Fibroblast of lung (primary cell): ENCODE data around the gene MYO3B. TPM values are rescaled to one million over a fixed set of nuclear protein-coding genes. Genes with fewer than 3 reads are reported as not detected.
"Not testable (repeated sequence)": the region's sequence is repeated elsewhere in the genome, so short reads cannot be mapped to it uniquely, and the experiment has no call there.

Experiments used
- DNase-seq, 2 donors: peaks; one replicate each; pipeline versions ENCODE4 v3.0.0 to v3.0.0-alpha.2; 2010; ENCODE audit warnings: low read depth in 2 of 2
- H2AFZ ChIP-seq: 2 replicates; pipeline ENCODE4 v1.5.1; 2012; ENCODE audit warnings: low read length, control low read depth, inconsistent platforms
- H3K27ac ChIP-seq: 2 replicates; pipeline ENCODE4 v1.5.1; 2011; ENCODE audit warnings: low read length, control low read depth; ENCODE audit not compliant: insufficient read depth
- H3K27me3 ChIP-seq: 2 replicates; pipeline ENCODE4 v1.5.1; 2011; ENCODE audit warnings: mild to moderate bottlenecking, low read length; ENCODE audit not compliant: control insufficient read depth, insufficient read depth
- H3K36me3 ChIP-seq: 2 replicates; pipeline ENCODE4 v1.5.1; 2011; ENCODE audit warnings: low read length; ENCODE audit not compliant: control insufficient read depth, insufficient read depth
- H3K4me1 ChIP-seq: 2 replicates; pipeline ENCODE4 v1.5.1; 2011; ENCODE audit warnings: low read length; ENCODE audit not compliant: control insufficient read depth, insufficient read depth; ENCODE audit errors: extremely low read depth
- H3K4me2 ChIP-seq: 2 replicates; pipeline ENCODE4 v1.5.1; 2011; ENCODE audit warnings: low read length, control low read depth; ENCODE audit not compliant: insufficient read depth; ENCODE audit errors: extremely low read depth
- H3K4me3 ChIP-seq, 4 experiments: fragments of 200-600 bp in 1 of 4; sonication (generic) in 1 of 4; replicated peaks in 1 of 4; 2 replicates each; pipeline ENCODE4 v1.5.1; 2011 to 2016; ENCODE audit warnings: low read length in 4 of 4, low read depth in 3 of 4, mild to moderate bottlenecking in 3 of 4, control low read depth in 2 of 4, inconsistent platforms in 1 of 4, mixed read lengths in 1 of 4; ENCODE audit not compliant: insufficient read depth in 1 of 4; ENCODE audit errors: control extremely low read depth in 1 of 4
- H3K79me2 ChIP-seq: 2 replicates; pipeline ENCODE4 v1.5.1; 2012; ENCODE audit warnings: mild to moderate bottlenecking, low read length, inconsistent platforms; ENCODE audit not compliant: control insufficient read depth, insufficient read depth
- H3K9ac ChIP-seq: 2 replicates; pipeline ENCODE4 v1.5.1; 2011; ENCODE audit warnings: mild to moderate bottlenecking, low read length, control low read depth; ENCODE audit not compliant: insufficient read depth
- H3K9me3 ChIP-seq: 2 replicates; pipeline ENCODE4 v1.5.1; 2012; ENCODE audit warnings: low read depth, low read length; ENCODE audit not compliant: control insufficient read depth, insufficient read depth
- H4K20me1 ChIP-seq: 2 replicates; pipeline ENCODE4 v1.5.1; 2011; ENCODE audit warnings: low read length; ENCODE audit not compliant: control insufficient read depth, insufficient read depth; ENCODE audit errors: extremely low read depth
- EZH2 ChIP-seq: IDR thresholded peaks from 2 replicates; pipeline ENCODE4 v1.5.1; 2012; ENCODE audit warnings: low read length, control low read depth, mild to moderate bottlenecking; ENCODE audit errors: missing control alignments
- polyA plus RNA-seq, 2 donors: library from polyadenylated mRNA; depleted of rRNA in 1 of 2; stranded (reverse) in 1 of 2; unstranded in 1 of 2; fragments of >200 nt; gene quantifications; 2 replicates each; pipeline ENCODE4 v1.2.1, GENCODE V29; 2011 to 2012; ENCODE audit warnings: missing spikeins in 1 of 2
- total RNA-seq: library from RNA; depleted of rRNA; stranded (reverse); fragments of >200 nt; gene quantifications from 2 replicates; pipeline ENCODE4 v1.2.1, GENCODE V29; 2014
- TF ChIP-seq, protein P1 (sequence below), 2 donors: IDR thresholded peaks in 1 of 2; conservative IDR thresholded peaks in 1 of 2; 1 replicate in 1 of 2; 2 replicates in 1 of 2; pipeline ENCODE4 v1.5.1; 2011 to 2012; ENCODE audit warnings: low read length in 2 of 2, control low read depth in 1 of 2, inconsistent platforms in 1 of 2, low read depth in 1 of 2, mild to moderate bottlenecking in 1 of 2

MYO3B gene
- total and polyA plus RNA-seq, 2 donors (not counting 1 experiment from before 2014, with no cell fraction given), result 0.06 to 0.50 TPM

DNA sequence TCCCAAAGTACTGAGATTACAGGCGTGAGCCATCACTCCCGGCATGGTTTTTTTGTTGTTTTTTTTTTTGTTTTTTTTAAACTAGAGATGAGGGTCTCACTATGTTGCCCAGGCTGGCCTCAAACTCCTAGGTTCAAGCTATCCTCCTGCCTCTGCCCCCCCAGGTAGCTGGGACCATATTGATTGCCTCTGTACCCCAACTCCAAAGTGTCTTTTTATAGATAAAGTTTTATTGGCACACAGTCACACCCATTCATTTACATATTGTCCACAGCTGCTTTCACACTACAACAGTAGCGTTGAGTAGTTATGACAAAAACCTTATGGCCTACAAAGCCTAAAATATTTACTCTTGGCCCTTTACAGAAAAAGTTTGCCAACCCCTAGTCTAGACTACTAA is 492.0 kb downstream of the MYO3B start:
- Histone ChIP-seq H2AFZ (no peak overlapping the region), H3K27ac (no peak overlapping the region), H3K36me3 (no peaks in the 10 kb centered on the region), H3K4me1 (no peaks in the 10 kb centered on the region), H3K9me3 (no peaks in the 10 kb centered on the region), H3K9ac (no peak overlapping the region), H3K4me3 (no peak overlapping the region), H4K20me1 (no peaks in the 10 kb centered on the region), H3K79me2 (no peaks in the 10 kb centered on the region), H3K27me3 (no peaks in the 10 kb centered on the region), H3K4me2 (no peak overlapping the region)
- DNase-seq, result no peak
- TF ChIP-seq, protein P1, sequence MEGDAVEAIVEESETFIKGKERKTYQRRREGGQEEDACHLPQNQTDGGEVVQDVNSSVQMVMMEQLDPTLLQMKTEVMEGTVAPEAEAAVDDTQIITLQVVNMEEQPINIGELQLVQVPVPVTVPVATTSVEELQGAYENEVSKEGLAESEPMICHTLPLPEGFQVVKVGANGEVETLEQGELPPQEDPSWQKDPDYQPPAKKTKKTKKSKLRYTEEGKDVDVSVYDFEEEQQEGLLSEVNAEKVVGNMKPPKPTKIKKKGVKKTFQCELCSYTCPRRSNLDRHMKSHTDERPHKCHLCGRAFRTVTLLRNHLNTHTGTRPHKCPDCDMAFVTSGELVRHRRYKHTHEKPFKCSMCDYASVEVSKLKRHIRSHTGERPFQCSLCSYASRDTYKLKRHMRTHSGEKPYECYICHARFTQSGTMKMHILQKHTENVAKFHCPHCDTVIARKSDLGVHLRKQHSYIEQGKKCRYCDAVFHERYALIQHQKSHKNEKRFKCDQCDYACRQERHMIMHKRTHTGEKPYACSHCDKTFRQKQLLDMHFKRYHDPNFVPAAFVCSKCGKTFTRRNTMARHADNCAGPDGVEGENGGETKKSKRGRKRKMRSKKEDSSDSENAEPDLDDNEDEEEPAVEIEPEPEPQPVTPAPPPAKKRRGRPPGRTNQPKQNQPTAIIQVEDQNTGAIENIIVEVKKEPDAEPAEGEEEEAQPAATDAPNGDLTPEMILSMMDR (conservative IDR thresholded peaks at IDR 0.05 in 1 of 2, IDR thresholded peaks at IDR 0.05 in 1 of 2; ENCODE audit: low read depth in 1 of 2, low read length in 2 of 2), result no peak

DNA sequence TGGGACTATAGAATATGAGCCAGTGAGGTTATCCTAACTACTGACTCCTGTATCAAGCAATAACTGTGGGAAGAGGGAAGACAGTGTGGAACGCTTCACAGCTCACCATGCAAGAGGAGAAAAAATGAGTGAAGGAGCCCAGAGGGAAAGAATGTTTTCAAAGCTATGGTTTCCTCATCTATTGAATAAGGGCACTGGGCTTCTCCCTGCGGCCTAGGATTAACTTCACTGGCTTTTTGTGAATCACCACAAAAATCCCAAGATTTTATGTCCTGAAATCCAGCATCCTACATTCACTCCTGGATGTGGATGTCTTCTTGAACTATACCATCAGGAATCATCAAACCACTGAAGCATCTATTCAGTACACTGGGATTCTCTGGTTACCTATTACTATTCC is 492.7 kb downstream of the MYO3B start:
- Histone ChIP-seq H3K27ac (no peak overlapping the region), H2AFZ (no peak overlapping the region)

DNA sequence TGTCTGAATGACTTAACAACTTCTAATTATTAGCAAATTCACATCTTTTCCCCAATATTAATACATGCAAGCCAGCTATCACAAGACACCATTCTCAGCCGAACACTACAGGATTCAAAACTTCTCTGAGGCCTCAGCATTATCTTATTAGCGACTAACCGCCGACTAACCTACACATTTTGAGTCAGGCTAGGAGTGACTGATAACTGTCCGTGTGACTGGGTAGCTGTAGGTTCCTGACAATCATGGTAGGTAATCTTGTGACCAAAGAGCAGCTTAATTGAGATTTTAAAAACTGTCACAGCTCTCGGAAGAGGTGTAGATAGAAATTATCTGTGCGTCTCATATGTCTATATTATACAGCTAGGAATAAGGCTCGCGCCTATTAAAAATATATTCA is 493.1 kb downstream of the MYO3B start:
- Histone ChIP-seq H3K36me3 (no peaks in the 10 kb centered on the region), H3K9me3 (no peaks in the 10 kb centered on the region), H3K27me3 (no peaks in the 10 kb centered on the region), H3K79me2 (no peaks in the 10 kb centered on the region), H3K4me3 (no peak overlapping the region), H3K9ac (no peak overlapping the region), H3K4me2 (no peak overlapping the region), H2AFZ (no peak overlapping the region), H4K20me1 (no peaks in the 10 kb centered on the region), H3K4me1 (no peaks in the 10 kb centered on the region), H3K27ac (no peak overlapping the region)
- TF ChIP-seq, protein P1 (conservative IDR thresholded peaks at IDR 0.05 in 1 of 2, IDR thresholded peaks at IDR 0.05 in 1 of 2; ENCODE audit: low read depth in 1 of 2, low read length in 2 of 2), result no peak
- no peak for TF ChIP-seq EZH2
- no peak for DNase-seq

More for the DNA sequence above, 492.7 kb downstream of the MYO3B start:
- no peak for TF ChIP-seq EZH2
- no peak overlapping the region for H3K4me3 ChIP-seq
- H4K20me1 ChIP-seq, result no peaks in the 10 kb centered on the region
- no peak overlapping the region for H3K9ac ChIP-seq
- no peak for DNase-seq
- no peaks in the 10 kb centered on the region for H3K36me3 ChIP-seq
- H3K79me2 ChIP-seq, result no peaks in the 10 kb centered on the region
- no peaks in the 10 kb centered on the region for H3K9me3 ChIP-seq
- no peaks in the 10 kb centered on the region for H3K4me1 ChIP-seq
- H3K4me2 ChIP-seq, result no peak overlapping the region
- H3K27me3 ChIP-seq, result no peaks in the 10 kb centered on the region

DNA sequence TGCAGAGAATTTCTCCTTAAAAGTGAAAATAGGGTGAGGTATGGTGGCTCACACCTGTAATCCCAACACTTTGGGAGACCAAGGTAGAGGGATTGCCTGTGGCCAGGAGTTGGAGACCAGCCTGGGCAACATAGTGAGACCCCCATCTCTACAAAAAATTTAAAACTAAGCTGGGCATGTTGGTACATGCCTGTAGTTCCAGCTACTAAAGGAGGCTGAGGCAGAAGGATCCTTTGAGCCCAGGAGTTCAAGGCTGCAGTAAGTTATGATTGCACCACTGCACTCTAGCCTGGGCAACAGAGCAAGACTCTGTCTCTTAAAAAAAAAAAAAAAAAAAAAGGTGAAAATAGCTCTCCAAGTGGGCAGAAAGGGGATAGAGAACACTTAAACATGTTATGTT is 496.3 kb downstream of the MYO3B start:
- not testable (repeated sequence) for H3K27ac ChIP-seq, H3K36me3 ChIP-seq, DNase-seq, H3K9me3 ChIP-seq, H2AFZ ChIP-seq, H4K20me1 ChIP-seq, H3K79me2 ChIP-seq, H3K4me3 ChIP-seq, H3K4me1 ChIP-seq, H3K4me2 ChIP-seq, H3K9ac ChIP-seq, H3K27me3 ChIP-seq
